Uterus (tissue), 4 donors: Measurements from ENCODE around the gene BRAT1. TPM values are rescaled to one million over a fixed set of nuclear protein-coding genes. Genes with fewer than 3 reads are reported as not detected.

Experiments used
- DNase-seq, 2 donors: peaks; one replicate each; pipeline ENCODE4 v3.0.0-alpha.2; 2019 to 2020
- H3K27ac ChIP-seq, 2 donors: fragments of 200-600 bp; sonication (generic); 1 replicate in 1 of 2; 2 replicates in 1 of 2; pipeline ENCODE4 v1.5.1; 2016 to 2018
- H3K27me3 ChIP-seq, 2 donors: fragments of 200-600 bp; sonication (generic); one replicate each; pipeline ENCODE4 v1.5.1; 2018 to 2019; ENCODE audit warnings: control low read depth in 1 of 2
- H3K36me3 ChIP-seq, 2 donors: fragments of 200-600 bp; sonication (generic); one replicate each; pipeline ENCODE4 v1.5.1; 2019; ENCODE audit warnings: control low read depth in 1 of 2
- H3K4me1 ChIP-seq, 2 donors: fragments of 200-600 bp; sonication (generic); one replicate each; pipeline ENCODE4 v1.5.1; 2018 to 2019; ENCODE audit warnings: control low read depth in 1 of 2
- H3K4me3 ChIP-seq, 2 donors: fragments of 200-600 bp; sonication (generic); 1 replicate in 1 of 2; 2 replicates in 1 of 2; pipeline ENCODE4 v1.5.1; 2018 to 2019; ENCODE audit warnings: mild to moderate bottlenecking in 1 of 2
- H3K9me3 ChIP-seq, 2 donors: fragments of 200-600 bp; sonication (generic); one replicate each; pipeline ENCODE4 v1.5.1; 2019; ENCODE audit warnings: control low read depth in 1 of 2
- POLR2A ChIP-seq, 2 donors: fragments of 450-650 bp; IDR thresholded peaks; one replicate each; pipeline ENCODE4 v1.6.1; 2016; ENCODE audit warnings: antibody characterized with exemption in 2 of 2, mild to moderate bottlenecking in 1 of 2, moderate library complexity in 1 of 2
- intact Hi-C: fragments of 100-400 bp; cut with DNase I; formaldehyde crosslinking; loops from one replicate; pipeline ENCODE4 v1.15.1; 2023; ENCODE audit warnings: low total_unique reads
- total RNA-seq, 4 donors: library from RNA; depleted of rRNA in 3 of 4; stranded (reverse); fragments of >200 nt in 3 of 4; gene quantifications; one replicate each; pipeline versions ENCODE4 v1.1.0 to v1.2.4, GENCODE V29; 2014 to 2023
- TF ChIP-seq, protein P1 (sequence below), 4 experiments: fragments of 200-600 bp in 2 of 4; fragments of 450-650 bp in 2 of 4; sonication (generic) in 2 of 4; IDR thresholded peaks; one replicate each; pipeline ENCODE4 v1.5.1; 2016 to 2019; ENCODE audit warnings: antibody characterized with exemption in 4 of 4, mild to moderate bottlenecking in 2 of 4, moderate library complexity in 1 of 4
- donor health status: DM: yes; HTN: yes; CAD: no.

The BRAT1 gene
- total RNA-seq, 4 donors from 2014 or later: 10.3 to 44.3 (median 36.0) TPM

GRCh38 chr7:2514473-2515423 lies 40.6 kb downstream of the BRAT1 start:
- intact Hi-C loops: no loop called here
- no peak for DNase-seq
- H3K36me3 ChIP-seq: no peaks in the 10 kb centered on the region

GRCh38 chr7:2513702-2514101 lies 41.6 kb downstream of the BRAT1 start:
- Histone ChIP-seq H3K27me3 (no peaks in the 10 kb centered on the region), H3K36me3 (no peaks in the 10 kb centered on the region), H3K9me3 (no peaks in the 10 kb centered on the region), H3K4me3 (no peak overlapping the region), H3K27ac (no peak overlapping the region), H3K4me1 (peaks cover 0 to 3% of the 10 kb centered on the region in 2 donors)
- intact Hi-C loops: no loop called here
- TF ChIP-seq POLR2A (IDR thresholded peaks at IDR 0.05): no peak
- TF ChIP-seq, protein P1, sequence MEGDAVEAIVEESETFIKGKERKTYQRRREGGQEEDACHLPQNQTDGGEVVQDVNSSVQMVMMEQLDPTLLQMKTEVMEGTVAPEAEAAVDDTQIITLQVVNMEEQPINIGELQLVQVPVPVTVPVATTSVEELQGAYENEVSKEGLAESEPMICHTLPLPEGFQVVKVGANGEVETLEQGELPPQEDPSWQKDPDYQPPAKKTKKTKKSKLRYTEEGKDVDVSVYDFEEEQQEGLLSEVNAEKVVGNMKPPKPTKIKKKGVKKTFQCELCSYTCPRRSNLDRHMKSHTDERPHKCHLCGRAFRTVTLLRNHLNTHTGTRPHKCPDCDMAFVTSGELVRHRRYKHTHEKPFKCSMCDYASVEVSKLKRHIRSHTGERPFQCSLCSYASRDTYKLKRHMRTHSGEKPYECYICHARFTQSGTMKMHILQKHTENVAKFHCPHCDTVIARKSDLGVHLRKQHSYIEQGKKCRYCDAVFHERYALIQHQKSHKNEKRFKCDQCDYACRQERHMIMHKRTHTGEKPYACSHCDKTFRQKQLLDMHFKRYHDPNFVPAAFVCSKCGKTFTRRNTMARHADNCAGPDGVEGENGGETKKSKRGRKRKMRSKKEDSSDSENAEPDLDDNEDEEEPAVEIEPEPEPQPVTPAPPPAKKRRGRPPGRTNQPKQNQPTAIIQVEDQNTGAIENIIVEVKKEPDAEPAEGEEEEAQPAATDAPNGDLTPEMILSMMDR (IDR thresholded peaks at IDR 0.05): no peak
- no peak for DNase-seq

More at GRCh38 chr7:2514473-2515423, 40.6 kb downstream of the BRAT1 start:
- H3K27ac ChIP-seq: no peak overlapping the region
- no peak for TF ChIP-seq POLR2A (IDR thresholded peaks at IDR 0.05)
- TF ChIP-seq, protein P1 (IDR thresholded peaks at IDR 0.05): no peak
- no peak overlapping the region for H3K4me3 ChIP-seq
- no peaks in the 10 kb centered on the region for H3K9me3 ChIP-seq
- H3K4me1 ChIP-seq: peaks cover 0 to 10% of the 10 kb centered on the region in 2 donors
- H3K27me3 ChIP-seq: no peaks in the 10 kb centered on the region

DNA sequence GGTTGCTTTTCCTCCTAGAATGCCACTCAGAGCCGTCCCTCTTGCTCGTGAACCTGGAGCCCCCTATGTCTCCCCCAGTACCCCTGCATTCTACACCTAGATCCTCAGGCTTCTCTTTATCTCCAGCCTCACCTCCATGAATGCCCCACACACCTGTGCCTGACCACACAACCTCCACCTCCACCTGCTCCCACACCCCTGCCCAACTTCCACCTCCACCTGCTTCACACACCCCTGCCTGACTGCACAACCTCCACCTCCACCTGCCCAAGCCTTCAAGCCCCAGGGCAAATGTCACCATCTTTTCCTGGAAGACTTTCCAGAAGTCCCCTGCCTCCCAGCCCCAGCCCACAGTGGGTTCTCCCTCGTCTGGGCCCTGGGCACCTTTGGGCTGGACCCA lies 42.6 kb downstream of the BRAT1 start:
- TF ChIP-seq POLR2A (IDR thresholded peaks at IDR 0.05): no peak
- TF ChIP-seq, protein P1 (IDR thresholded peaks at IDR 0.05): no peak
- intact Hi-C loops: no loop called here
- Histone ChIP-seq H3K36me3 (no peaks in the 10 kb centered on the region), H3K4me1 (peaks cover 0 to 4% of the 10 kb centered on the region in 2 donors), H3K27me3 (no peaks in the 10 kb centered on the region), H3K4me3 (no peak overlapping the region), H3K27ac (no peak overlapping the region), H3K9me3 (no peaks in the 10 kb centered on the region)
- DNase-seq: no peak

DNA sequence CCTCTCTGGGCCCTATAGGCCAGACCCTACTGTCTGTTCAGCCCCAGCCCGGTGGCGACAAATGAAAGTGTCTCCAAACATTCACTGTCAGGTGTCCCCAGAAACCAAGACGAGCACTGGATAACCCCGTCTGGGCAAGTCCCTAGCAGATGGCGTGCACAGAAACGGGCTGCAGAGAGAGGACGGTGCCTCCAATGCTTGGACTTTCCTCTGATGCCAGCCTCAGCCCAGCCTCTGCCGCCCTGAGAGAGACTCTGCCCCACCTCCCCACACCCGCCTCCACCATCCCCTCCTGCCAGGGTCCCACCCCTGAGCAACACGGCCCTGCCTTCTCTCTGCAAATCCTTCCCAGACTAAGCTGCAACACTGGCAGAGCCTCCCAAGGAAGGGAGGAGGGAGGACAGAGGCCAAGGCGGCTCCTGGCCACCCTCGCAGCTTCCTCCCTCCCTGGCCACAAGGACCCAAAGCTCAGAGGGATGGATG lies 43.1 kb downstream of the BRAT1 start:
- TF ChIP-seq, protein P1 (IDR thresholded peaks at IDR 0.05): no peak
- TF ChIP-seq POLR2A (IDR thresholded peaks at IDR 0.05): no peak
- peaks cover 0 to 4% of the 10 kb centered on the region in 2 donors for H3K4me1 ChIP-seq
- H3K36me3 ChIP-seq: no peaks in the 10 kb centered on the region
- no peak for DNase-seq
- intact Hi-C loops: no loop called here
- H3K27ac ChIP-seq: peak overlapping the region in 1 of 2 donors; percentile 63
- no peaks in the 10 kb centered on the region for H3K27me3 ChIP-seq
- H3K4me3 ChIP-seq: no peak overlapping the region
- no peaks in the 10 kb centered on the region for H3K9me3 ChIP-seq

DNA sequence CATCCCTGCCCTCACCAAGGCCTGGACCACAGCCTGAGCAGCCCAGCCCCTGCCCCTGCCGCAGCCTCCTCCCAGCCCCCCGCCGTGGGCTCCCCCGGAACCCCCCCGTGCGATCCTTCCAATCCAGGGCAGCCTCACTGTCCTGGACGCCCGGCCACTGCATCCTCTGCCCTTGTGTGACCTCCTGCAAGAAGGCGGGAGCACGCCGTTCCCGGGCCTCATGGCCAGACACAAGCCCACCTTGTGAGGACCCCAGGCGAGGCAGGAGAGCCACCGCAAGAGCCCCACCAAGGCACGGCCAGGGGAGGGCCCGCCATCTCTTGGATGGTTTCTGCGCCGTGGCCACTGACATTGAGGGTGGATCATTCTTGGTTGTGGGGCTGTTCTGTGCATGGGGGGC lies 43.6 kb downstream of the BRAT1 start:
- Histone ChIP-seq H3K27ac (peak overlapping the region; percentile 45 to 63), H3K4me3 (no peak overlapping the region), H3K36me3 (no peaks in the 10 kb centered on the region), H3K27me3 (no peaks in the 10 kb centered on the region), H3K4me1 (peaks cover 0 to 4% of the 10 kb centered on the region in 2 donors), H3K9me3 (no peaks in the 10 kb centered on the region)
- intact Hi-C loops: no loop called here
- TF ChIP-seq, protein P1 (IDR thresholded peaks at IDR 0.05): no peak
- no peak for TF ChIP-seq POLR2A (IDR thresholded peaks at IDR 0.05)
- DNase-seq: no peak
